ENCODE data around the gene CCDC86.

CCDC86 gene

GRCh38 chr11:60887556-60887955, 45.6 kb downstream of the CCDC86 start:
- DNase-seq, result peak in 8 of 56 donors; percentile 5 to 43 (median 18)

GRCh38 chr11:60889869-60890311, 48.0 kb downstream of the CCDC86 start:
- no peak for DNase-seq

GRCh38 chr11:60890696-60891095, 48.8 kb downstream of the CCDC86 start:
- DNase-seq, result no peak

- DNase-seq, result no peak
Measured at GRCh38 chr11:60891103-60891741, 49.3 kb downstream of the CCDC86 start.

- DNase-seq, result no peak
Measured at GRCh38 chr11:60895687-60896086, 53.8 kb downstream of the CCDC86 start.

- no peak for DNase-seq
Measured at GRCh38 chr11:60897496-60897895, 55.6 kb downstream of the CCDC86 start.

- peak in 13 of 56 donors; percentile 7 to 56 (median 24) for DNase-seq
Measured at GRCh38 chr11:60899046-60899936, 57.4 kb downstream of the CCDC86 start.

- no peak for DNase-seq
Measured at GRCh38 chr11:60899977-60900376, 58.1 kb downstream of the CCDC86 start.

Data from nucleus accumbens (tissue), 56 donors.